NCI-H146 treated with DMSO at 0.1 percent for 48 hours (cell line): ENCODE data around the gene HHAT.

ENCODE experiments used
- DNase-seq: peaks from one replicate; lab custom pipeline; 2025; ENCODE audit not compliant: unreplicated experiment; lab: John Stamatoyannopoulos, UW

Gene HHAT

GRCh38 chr1:210588357-210588756, 259.7 kb downstream of the HHAT start:
- DNase-seq: no peak

GRCh38 chr1:210588946-210589345, 260.2 kb downstream of the HHAT start:
- no peak for DNase-seq

GRCh38 chr1:210591214-210591613, 262.5 kb downstream of the HHAT start:
- DNase-seq: no peak

GRCh38 chr1:210594605-210595004, 265.9 kb downstream of the HHAT start:
- no peak for DNase-seq

GRCh38 chr1:210596641-210597040, 267.9 kb downstream of the HHAT start:
- DNase-seq: no peak

- DNase-seq: no peak
Measured at GRCh38 chr1:210597555-210598134, 268.9 kb downstream of the HHAT start.

- no peak for DNase-seq
Measured at GRCh38 chr1:210598135-210598652, 269.5 kb downstream of the HHAT start.

- DNase-seq: no peak
Measured at GRCh38 chr1:210600421-210601159, 271.9 kb downstream of the HHAT start.

- DNase-seq: no peak
Measured at GRCh38 chr1:210603123-210603522, 274.4 kb downstream of the HHAT start.

- DNase-seq: no peak
Measured at GRCh38 chr1:210605099-210605498, 276.4 kb downstream of the HHAT start.

- DNase-seq: no peak
Measured at GRCh38 chr1:210607361-210607760, 278.7 kb downstream of the HHAT start.

- DNase-seq: no peak
Measured at GRCh38 chr1:210608767-210609166, 280.1 kb downstream of the HHAT start.

GRCh38 chr1:210616356-210616755, 287.7 kb downstream of the HHAT start:
- no peak for DNase-seq

GRCh38 chr1:210617293-210617692, 288.6 kb downstream of the HHAT start:
- no peak for DNase-seq

GRCh38 chr1:210618369-210618768, 289.7 kb downstream of the HHAT start:
- no peak for DNase-seq

GRCh38 chr1:210620867-210621488, 292.3 kb downstream of the HHAT start:
- DNase-seq: no peak

- DNase-seq: no peak
Measured at GRCh38 chr1:210621712-210622111, 293.0 kb downstream of the HHAT start.

GRCh38 chr1:210624722-210625121, 296.0 kb downstream of the HHAT start:
- DNase-seq: no peak

GRCh38 chr1:210625715-210626114, 297.0 kb downstream of the HHAT start:
- DNase-seq: no peak

- DNase-seq: no peak
Measured at GRCh38 chr1:210626341-210626740, 297.6 kb downstream of the HHAT start.

- no peak for DNase-seq
Measured at GRCh38 chr1:210627755-210628154, 299.1 kb downstream of the HHAT start.

GRCh38 chr1:210629276-210629675, 300.6 kb downstream of the HHAT start:
- DNase-seq: no peak
